NOMO-1 treated with dmso at 0.1 percent for 144 hours (cell line): ENCODE results near the gene ANXA3.
"Not testable (repeated sequence)": the region's sequence is repeated elsewhere in the genome, so short reads cannot be mapped to it uniquely, and the experiment has no call there.

ENCODE experiments used
- DNase-seq: peaks from one replicate; lab custom pipeline; 2025; ENCODE audit not compliant: unreplicated experiment; lab: John Stamatoyannopoulos, UW

ANXA3 gene

GRCh38 chr4:78571804-78572203 is 20.2 kb downstream of the ANXA3 start:
- no peak for DNase-seq

GRCh38 chr4:78578674-78579425 is 27.3 kb downstream of the ANXA3 start:
- DNase-seq = no peak

GRCh38 chr4:78581618-78582017 is 30.0 kb downstream of the ANXA3 start:
- DNase-seq = no peak

GRCh38 chr4:78584863-78585547 is 33.4 kb downstream of the ANXA3 start:
- no peak for DNase-seq

GRCh38 chr4:78585633-78586032 is 34.1 kb downstream of the ANXA3 start:
- DNase-seq = no peak

GRCh38 chr4:78588894-78589545 is 37.5 kb downstream of the ANXA3 start:
- no peak for DNase-seq

GRCh38 chr4:78591404-78591803 is 39.8 kb downstream of the ANXA3 start:
- DNase-seq = no peak

GRCh38 chr4:78592088-78592783 is 40.7 kb downstream of the ANXA3 start:
- DNase-seq = no peak

- no peak for DNase-seq
These were observed 44.7 kb downstream of the ANXA3 start for GRCh38 chr4:78596111-78596742.

GRCh38 chr4:78598431-78598830 is 46.9 kb downstream of the ANXA3 start:
- not testable (repeated sequence) for DNase-seq

GRCh38 chr4:78599147-78599546 is 47.6 kb downstream of the ANXA3 start:
- DNase-seq = no peak

GRCh38 chr4:78599931-78600375 is 48.4 kb downstream of the ANXA3 start:
- no peak for DNase-seq

GRCh38 chr4:78601013-78601412 is 49.4 kb downstream of the ANXA3 start:
- DNase-seq = no peak

GRCh38 chr4:78602334-78602733 is 50.8 kb downstream of the ANXA3 start:
- no peak for DNase-seq

GRCh38 chr4:78603384-78603783 is 51.8 kb downstream of the ANXA3 start:
- DNase-seq = no peak

GRCh38 chr4:78604988-78605387 is 53.4 kb downstream of the ANXA3 start:
- DNase-seq = no peak

GRCh38 chr4:78606035-78606434 is 54.5 kb downstream of the ANXA3 start:
- no peak for DNase-seq

GRCh38 chr4:78606530-78607095 is 55.0 kb downstream of the ANXA3 start:
- no peak for DNase-seq

GRCh38 chr4:78608684-78609083 is 57.1 kb downstream of the ANXA3 start:
- no peak for DNase-seq

GRCh38 chr4:78609580-78609979 is 58.0 kb downstream of the ANXA3 start:
- DNase-seq = no peak
